ENCODE data around the gene CD46.

- TF ChIP-seq POLR2A (IDR thresholded peaks at IDR 0.05) (no peak), CTCF (IDR thresholded peaks at IDR 0.05) (no peak)
Measured at GRCh38 chr1:207799989-207800648, 48.3 kb downstream of the CD46 start.
